OCI-M2 (cell line): ENCODE data around the gene MMP24.
A peak's percentile ranks its signal among the peaks of the same experiment; 100 is the strongest.

Source experiments
- DNase-seq: peaks from one replicate; lab custom pipeline; 2025; ENCODE audit not compliant: unreplicated experiment; lab: John Stamatoyannopoulos, UW

The MMP24 gene

DNA sequence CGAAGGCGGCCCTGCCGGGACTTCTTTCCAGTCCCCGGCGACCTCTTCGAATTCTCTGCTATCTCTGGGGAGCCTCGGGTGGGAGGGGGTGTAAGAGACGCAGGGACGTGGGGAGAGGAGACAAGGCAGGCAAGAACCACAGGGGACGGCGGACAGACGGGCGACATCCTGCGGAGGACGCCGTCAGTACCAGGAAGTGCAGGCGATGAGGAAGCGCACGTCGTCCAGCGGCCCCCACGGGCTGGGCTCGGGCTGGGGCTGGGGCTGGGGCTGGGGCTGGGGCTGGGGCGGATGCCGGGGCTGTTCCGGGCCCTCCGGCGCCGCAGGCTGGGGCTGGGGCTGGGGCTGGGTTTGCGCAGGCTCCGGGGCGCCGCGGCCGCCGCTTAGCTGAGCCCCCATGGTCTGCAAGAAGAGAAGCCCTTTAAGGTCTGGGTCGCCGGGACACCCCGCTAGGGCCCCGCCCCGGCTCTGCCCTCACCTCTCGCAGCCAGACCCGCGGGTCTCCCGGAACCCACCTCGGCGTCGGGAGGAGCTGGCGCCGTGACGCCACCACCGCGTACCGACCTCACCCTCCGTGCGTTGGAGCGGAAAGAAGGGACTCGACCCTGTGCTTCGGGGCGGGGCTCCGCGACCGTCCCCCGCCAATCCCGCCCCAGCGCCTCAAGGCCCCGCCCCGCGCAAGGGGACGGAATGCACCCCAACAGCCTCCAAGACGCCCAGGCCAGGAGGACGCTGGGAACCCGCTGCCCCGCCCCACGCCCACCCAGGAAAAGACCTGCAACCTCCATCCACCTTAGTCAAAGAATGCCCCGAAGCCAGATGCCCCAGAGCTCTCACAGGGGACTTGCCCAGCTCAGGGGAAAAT lies 51.3 kb downstream of the MMP24 start, which contains the start of gene MMP24OS:
Gene MMP24OS, minus strand, starts transcription at position 592 of the 865 bp plus-strand sequence. Its CDS starts 193 bp downstream, at position 399.
- DNase-seq, result no peak

DNA sequence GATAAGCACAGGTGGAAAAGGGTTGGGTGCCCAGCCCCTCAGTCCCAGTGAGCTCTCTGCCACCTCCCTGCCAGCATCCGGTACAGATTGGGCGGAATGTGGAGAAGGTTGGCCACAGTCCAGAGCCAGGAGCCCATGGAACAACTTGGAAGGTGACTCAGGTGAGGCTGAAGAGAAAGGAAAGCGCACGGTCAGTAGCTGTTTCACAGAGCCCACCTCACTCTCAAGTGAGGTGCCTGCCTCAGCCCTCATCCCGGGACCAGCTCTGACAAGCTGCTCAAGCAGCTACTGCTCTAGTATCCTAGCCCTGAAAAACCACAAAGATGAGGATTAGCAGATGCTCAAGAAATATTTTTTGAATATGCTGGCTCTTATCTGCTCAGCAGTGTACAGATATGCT lies 52.5 kb downstream of the MMP24 start:
- DNase-seq, result no peak

DNA sequence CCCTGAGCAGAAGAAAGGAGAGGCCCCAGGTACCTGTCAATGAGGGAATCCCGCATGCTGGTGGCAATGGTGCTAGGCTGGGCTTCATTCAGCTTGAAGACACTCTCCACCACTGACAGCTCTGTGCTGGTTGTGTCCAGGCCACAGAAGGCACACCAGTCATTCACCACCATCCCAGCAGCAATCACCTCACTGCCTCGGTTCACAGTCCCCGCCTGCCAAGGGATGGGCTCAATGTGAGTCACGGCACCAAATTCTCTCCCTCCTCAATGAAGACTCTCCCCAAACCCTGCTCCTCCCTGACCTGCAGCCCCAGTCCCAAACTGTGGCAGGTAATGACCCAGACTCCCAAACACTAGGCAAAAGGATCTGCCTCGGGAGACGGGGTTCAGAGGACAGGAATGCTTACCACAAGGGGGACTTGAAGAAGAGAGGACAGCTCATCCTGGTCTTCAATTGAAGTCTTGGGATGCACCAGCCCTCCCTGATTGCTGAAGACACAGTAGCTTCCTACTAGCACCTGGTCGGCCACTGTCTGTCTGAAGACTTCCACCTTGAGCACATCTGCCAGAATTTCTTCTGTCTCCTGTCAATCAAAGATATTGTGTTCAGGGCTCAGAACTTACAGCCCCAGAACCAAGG lies 53.2 kb downstream of the MMP24 start:
- no peak for DNase-seq

DNA sequence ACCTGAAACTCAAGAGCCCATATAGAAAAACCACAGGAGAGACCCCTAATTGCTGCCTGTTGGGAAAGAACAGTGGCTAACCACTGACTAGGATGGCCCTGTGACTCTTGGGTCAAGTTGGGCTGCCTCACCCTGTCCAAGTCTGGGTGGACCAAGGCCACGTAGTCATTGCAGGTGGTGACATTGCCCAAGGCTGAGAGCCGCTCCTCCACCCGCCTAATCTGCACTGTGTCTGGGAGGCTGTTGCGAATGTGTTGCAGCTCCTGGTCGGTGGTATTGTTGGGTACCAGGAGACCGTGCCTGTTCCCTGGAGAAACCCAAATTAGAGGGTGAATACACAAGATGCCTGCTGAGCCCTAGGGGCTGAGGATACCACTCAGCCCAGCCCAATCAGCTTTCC lies 54.0 kb downstream of the MMP24 start:
- no peak for DNase-seq

DNA sequence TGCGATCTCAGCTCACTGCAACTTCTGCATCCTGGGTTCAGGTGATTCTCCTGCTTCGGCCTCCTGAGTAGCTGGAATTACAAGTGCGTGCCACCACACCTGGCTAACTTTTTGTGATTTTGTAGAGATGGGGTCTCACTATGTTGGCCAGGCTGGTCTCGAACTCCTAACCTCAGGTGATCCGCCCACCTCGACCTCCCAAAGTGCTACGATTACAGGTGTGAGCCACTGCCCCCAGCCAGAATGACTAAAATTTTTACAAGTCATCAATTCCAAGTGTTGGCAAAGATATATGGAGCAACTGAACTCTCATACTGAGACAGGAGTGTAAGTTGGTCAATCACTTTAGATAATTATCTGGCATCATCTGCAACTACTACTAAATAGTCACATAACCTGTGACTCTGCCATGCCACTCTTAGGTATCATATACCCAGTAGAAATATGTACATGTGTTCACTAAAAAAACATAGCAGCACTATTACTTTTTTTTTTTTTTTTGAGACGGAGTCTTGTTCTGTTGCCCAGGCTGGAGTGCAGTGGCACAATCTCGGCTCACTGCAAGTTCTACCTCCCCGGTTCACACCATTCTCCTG lies 55.1 kb downstream of the MMP24 start:
- DNase-seq, result no peak

DNA sequence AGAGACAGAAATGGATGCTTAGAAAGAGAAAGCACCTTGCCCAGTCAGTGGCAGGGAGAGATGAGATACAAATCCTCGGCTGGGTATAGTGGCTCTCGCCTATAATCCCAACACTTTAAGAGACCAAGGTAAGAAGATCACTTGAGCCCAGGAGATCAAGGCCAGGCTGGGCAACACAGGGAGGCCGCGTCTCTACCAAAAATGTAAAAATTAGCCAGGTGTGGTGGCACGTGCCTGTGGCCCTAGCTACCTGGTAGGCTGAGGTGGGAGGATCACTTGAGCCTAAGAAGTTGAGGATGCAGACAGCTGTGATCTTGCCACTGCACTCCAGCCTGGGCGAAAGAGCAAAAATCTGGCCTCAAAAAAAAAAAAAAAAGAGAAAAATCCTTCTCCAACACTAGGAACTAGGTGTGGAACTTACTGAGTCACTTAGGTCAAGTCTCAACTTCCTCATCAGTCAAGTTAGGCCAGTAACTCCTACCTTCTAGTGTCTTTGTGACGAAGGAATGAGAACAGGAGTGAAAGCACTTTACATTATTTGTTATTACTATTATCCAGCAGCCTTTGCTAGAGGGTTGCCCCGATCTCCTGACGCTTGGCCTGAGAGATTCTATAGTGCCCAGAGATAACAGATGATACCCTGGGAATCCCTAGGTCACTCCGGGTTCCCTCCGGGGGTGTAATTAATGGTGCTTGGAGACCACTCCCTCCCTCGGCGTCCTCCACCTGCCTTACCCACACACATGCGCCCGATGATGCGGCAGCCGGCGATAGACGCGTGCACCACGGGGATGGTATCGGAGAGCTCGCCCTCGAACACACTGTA lies 57.2 kb downstream of the MMP24 start:
- no peak for DNase-seq

DNA sequence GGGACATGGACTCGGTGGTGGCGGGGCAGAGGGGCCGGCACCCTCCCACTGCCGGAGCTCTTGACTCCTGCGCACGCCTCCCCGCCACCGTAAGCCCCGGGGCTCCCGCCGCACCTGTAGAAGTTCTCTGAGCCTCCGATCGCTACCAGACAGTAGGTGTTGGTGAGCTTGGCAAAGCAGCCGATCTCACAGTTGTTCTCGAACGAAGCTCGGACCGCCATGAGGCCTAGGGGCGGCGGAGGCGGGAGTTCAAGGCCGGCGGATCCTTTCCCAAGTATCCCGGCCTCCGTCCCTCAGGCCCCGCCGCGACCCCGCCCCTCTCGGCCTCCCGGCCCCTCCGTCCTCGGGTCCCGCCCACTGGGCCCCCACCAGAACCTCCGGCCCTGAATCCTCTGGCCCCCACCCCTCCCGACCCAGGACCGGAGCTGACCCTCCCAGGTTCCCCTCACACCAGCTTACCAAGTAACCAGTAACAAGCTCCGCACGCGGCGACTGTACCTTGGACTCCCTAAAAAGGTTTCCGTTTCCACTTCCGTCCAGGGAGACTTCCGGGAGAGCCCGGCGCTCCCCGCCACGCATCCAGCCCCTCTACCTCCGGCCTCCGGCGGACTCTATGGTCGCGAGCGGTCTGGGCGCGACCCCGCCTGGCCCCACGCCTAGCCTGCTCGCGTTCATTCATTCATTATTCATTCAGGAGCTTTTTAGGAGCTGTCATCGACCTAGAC lies 57.9 kb downstream of the MMP24 start, which contains the start of gene EIF6:
Gene EIF6, minus strand, starts transcription at position 506 of the 725 bp plus-strand sequence. Its CDS starts 285 bp downstream, at position 221.
- peak; percentile 87 for DNase-seq

DNA sequence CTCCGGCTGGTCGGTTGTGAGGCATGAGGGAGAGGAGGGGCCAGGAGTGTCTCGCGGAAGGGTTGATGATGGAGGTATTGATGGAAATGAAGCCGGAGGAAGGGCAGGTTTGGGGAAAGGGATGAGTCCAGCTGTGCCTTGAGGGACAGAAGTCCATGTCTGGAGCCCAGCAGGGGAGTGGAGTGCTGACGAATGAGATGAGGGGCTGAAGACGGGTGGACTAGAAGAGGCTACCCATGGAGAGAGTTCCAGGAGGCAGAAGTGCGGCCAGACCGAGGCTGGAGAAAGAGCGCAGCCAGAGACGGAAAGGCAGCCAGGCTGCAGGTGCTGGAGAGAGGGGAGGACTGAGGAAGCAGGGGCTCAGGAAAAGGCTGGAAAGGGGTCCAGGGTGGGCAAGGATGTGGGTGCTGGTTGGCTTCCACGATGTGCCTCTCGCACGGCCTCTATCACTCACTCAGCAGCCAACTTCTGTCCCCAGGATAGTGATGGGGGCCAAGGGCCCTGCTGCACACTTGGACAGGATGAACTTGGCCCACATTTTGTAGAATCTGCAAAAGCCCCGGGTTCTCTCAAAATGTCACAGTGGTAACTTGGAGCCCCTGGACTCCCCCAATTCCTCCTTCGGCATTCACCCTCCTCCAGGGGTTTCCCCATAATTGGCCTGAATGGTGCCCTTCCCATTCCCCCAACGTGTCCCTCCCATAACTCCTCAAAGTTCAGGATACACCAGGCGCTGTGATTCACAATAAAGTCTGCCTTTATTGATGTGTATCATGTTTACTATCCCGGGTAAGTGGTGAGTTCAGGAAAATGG lies 58.7 kb downstream of the MMP24 start:
- no peak for DNase-seq

DNA sequence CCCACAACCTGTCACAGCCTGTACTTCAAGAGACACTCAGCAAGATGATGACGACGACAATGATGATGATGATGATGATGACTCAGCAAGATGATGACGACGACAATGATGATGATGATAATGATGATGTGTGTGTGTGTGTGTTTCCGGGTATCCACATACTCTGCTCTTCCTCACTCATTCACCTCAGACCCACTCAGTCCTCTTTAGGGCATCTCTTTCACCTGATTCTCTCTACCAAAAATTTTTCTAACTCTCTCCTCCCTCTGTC lies 59.3 kb downstream of the MMP24 start:
- DNase-seq, result no peak

DNA sequence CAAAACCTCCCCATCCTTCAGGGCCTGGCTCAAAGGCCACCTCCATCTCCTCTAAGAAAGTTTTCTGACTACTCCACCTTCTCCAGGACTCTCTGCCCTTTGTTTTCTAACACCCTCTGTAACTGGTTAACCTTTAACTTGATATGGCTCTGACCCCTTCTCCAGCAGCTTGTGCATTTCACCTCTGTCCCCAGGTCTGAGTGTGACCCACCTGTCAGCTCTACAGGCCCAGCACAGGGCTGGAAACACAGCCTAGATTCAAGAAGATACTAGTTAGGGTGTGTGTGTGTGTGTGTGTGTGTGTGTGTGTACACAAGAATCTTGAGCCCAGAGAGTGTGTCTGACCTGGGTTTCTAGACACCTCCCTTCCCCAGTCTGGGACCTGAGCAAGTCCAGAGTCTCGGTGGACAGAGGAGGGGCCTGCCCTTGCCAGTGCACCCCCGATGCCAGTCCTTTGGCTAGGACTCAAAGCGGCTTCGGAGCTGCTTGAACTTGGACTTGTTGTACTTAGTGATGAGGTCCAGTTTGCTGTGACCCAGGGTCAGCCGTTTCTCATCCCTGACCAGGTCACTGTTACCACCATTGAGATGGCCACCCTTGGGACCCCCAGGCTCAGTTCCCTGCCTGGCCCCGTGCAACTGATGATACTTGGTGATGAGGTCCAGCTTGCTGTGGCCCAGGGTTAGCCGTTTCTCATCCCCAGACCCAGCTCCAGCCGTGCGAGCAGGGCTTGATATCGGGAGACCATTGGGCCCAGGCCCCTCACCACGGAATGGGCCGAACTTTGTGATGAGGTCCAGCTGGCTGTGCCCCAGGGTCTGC lies 59.8 kb downstream of the MMP24 start:
- no peak for DNase-seq

DNA sequence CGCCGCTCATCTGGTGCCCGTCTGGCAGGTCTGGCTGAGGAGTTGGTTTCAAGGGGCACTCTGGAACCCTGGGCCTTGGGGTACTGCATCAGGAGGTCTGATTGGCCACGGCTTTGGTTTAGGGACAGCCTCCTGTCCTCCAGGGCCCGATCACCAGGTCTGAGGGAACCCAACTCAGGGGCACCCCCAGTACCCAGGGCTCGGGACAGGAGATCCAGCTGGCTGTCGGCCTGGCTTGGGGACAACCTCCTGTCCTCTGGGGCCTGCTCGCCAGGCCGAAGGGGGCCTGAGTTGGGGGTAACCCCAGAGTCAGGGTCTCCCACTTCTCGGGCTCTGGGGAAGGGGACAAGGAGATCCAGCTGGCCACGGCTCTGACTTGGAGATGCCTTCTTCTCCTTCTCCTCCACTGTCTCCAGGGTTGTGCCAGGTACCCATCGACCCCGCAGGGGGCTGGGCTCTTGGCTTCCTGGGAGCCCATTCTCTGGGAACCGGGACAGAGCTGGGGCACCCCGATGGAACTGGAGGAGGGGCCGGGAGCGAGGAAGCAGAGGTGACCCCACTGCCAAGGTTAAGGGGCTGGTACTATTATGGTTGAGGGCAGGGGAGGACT lies 60.5 kb downstream of the MMP24 start:
- no peak for DNase-seq

DNA sequence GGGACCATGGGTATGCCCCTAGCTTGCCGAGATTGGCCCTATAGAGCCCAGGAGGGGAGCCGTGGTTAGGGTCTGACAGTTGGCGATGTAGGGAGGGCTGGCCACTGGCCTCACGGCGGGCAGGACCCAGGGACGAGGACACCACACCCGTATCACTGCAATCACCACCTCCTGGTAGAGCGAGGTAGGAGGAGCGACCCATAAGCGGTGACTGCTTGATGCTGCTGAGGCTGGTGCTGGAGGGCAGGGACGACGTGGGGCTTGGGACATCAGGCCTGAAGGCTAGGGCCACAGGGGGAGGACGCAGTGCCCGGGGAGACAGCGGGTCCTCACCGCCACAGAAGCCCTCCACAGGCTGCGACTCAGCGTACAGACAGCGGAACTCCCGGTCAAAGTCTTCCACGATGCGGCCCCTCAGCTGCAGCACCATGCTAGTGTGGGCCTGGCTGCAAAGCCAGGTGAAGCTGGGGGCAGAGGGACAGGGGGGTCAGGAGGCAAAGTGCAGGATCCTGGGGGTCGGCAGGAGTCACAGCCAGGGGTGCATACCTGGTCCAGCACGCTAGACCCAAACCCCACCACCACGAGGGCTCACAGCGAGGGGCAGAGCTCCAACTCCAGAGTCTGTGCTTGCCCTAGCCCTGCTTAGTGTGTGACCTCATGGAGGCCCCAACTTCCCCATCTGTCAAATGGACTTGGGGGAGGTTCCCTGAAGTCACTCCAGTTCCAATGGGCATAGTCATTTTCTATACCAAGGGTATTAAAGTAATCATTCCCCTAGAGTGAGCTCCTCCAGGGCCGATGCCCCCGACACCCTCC lies 61.2 kb downstream of the MMP24 start:
- DNase-seq, result no peak

DNA sequence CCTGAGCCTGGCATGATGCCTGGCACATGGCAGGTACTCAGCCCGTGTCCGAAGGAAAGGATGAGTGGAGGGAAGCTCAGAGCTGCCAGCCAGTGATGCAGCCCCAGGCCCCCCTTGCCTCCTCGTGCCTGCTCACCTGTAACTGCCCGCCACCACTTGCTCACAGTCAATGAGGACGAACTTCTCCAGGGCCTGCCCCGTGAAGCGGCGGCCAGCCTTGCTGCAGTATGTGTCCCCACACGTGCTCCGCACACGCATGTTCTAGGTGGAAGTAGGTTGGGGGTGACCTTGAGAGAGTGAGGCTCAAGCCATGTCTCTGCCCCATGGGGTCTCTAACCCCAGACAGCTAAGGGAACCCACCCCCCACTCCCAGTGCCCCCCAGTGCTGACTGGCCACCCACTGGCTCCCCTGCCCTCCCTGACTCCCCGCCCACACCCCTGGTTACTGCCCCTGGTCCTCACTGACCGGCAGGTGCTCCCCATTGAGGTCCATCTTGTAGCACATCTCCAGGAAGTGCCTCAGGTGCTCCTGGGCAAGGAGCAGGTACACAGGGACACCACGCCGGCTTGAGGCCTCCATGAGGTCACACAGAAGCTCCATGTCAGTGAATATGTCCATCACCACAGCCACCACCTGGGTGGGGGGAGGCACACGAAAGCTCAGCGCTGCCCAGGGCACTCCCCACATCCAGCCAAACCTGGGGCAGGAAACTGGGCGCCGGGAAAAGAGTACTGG lies 62.0 kb downstream of the MMP24 start:
- DNase-seq, result no peak

DNA sequence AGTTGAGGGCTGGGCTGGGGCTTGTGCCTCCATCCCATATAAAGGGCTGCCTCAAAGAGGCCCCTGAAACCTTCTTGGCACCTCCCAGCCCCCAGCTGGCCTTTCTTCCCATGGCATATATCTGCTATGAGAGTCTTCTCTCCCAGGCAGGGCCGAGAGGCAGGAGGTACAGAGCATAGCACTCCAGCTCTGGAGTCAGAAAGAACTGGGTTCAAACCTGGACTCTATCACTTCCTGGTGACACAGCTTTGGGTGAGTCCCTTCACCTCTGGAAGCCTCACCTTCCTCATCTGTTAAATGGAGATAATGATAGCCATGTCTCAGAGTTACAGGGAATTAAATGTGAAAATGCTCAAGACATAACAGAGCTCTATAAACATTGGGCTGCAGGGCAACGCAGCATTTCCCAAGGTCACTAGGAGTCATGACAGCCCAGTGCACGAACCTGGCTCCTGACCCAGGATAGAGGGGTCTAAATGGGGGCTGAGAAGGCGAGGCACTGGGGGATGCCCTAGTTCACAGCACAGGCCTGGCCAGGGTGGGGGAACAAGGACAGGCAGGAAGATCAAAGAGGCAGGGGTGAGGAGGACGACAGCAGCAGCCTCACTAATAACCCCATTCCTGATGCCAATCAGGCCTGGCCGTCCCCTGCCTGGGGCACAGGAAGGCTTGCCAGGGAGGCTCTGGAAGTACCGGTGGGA lies 63.8 kb downstream of the MMP24 start:
- no peak for DNase-seq

DNA sequence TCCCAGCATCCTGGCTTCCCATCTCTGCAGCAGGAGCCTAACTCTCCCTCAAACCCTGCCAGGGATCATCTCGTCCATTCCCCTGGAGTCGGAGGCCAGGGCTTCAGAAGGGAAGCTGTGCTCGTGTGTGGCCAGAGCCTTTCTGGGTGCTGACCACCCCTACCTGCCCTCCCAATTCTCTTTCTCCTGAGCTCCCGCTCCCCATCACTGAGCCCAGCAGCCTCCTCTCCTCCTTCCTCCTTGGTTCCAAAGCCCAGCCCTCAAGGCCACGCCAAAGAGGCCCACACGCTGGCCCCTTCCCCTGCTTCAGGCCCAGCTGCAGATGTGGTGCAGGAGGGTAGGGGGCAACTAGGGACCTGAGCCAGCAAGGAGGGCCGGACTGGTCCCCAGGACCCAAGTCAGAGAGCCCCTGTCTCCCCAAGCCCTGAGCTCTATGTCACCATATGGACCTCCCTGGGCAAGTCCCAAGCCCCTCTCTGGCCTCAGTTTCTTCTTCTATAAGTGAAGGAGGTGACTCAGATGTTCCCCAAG lies 64.5 kb downstream of the MMP24 start:
- no peak for DNase-seq
